H1 (cell line): ENCODE results near the gene IFNE. TPM values are rescaled to one million over a fixed set of nuclear protein-coding genes. Genes with fewer than 3 reads are reported as not detected.

ENCODE experiments used
- EGR1 ChIP-seq: IDR thresholded peaks from 2 replicates; pipeline ENCODE4 v1.6.1; 2011; ENCODE audit warnings: low read depth, low read length, borderline replicate concordance
- HDAC2 ChIP-seq, 2 experiments: fragments of 300-600 bp in 1 of 2; sonication (generic) in 1 of 2; IDR thresholded peaks; 2 replicates each; pipeline ENCODE4 v1.6.1; 2011 to 2012; ENCODE audit warnings: low read depth in 2 of 2, low read length in 2 of 2, mild to moderate bottlenecking in 2 of 2, moderate library complexity in 2 of 2, borderline replicate concordance in 1 of 2, inconsistent platforms in 1 of 2
- JUND ChIP-seq: IDR thresholded peaks from 2 replicates; pipeline ENCODE4 v1.6.1; 2011; ENCODE audit warnings: mild to moderate bottlenecking, improper control_type of control experiment, low read length
- RAD21 ChIP-seq, 2 experiments: IDR thresholded peaks in 1 of 2; conservative IDR thresholded peaks in 1 of 2; 2 replicates each; pipeline ENCODE4 v1.6.1; 2011; ENCODE audit warnings: low read depth in 2 of 2, low read length in 2 of 2, improper control_type of control experiment in 1 of 2, inconsistent platforms in 1 of 2, mild to moderate bottlenecking in 1 of 2, moderate library complexity in 1 of 2
- RNF2 ChIP-seq: fragments of 200-900, 300-1000 bp; sonication (generic); IDR thresholded peaks from 2 replicates; pipeline ENCODE4 v1.7.1; 2016; ENCODE audit warnings: borderline replicate concordance, low read depth, mild to moderate bottlenecking, antibody characterized with exemption, low read length; ENCODE audit not compliant: poor library complexity, severe bottlenecking; ENCODE audit errors: missing control alignments
- SP2 ChIP-seq: IDR thresholded peaks from 2 replicates; pipeline ENCODE4 v1.6.1; 2012; ENCODE audit warnings: mild to moderate bottlenecking, low read length, inconsistent platforms
- microRNA counts: library from miRNA; unstranded; fragments of <30 nt; microRNA quantifications from one replicate; lab custom pipeline; 2015
- microRNA-seq, 2 experiments: library from miRNA; unstranded; fragments of <30 nt; microRNA quantifications; one replicate each; pipeline versions ENCODE4 to v1.2.0, GENCODE V29; 2016 to 2020; ENCODE audit warnings: borderline microRNAs expressed in 2 of 2, borderline number of aligned reads in 2 of 2, borderline replicate concordance in 1 of 2
- polyA plus RNA-seq, 7 experiments: library from polyadenylated mRNA; depleted of rRNA in 3 of 7; stranded (reverse) in 5 of 7; unstranded in 2 of 7; fragments of >200 nt in 5 of 7; fragments of 200-250 nt in 2 of 7; gene quantifications; 1 replicate in 5 of 7; 2 replicates in 1 of 7; 4 replicates in 1 of 7; pipeline versions ENCODE4 v1.2.1 to v1.2.3, GENCODE V29; 2011 to 2013; ENCODE audit warnings: missing spikeins in 2 of 7, mixed read lengths in 2 of 7
- small RNA-seq: library from polyadenylated mRNA; stranded (forward); fragments of <200 nt; extraction: miRNeasy Mini kit (QIAGEN cat#:217004); gene quantifications from one replicate; pipeline ENCODE3, GENCODE V24; 2013; ENCODE audit not compliant: insufficient read depth
- total RNA-seq: library from RNA; stranded (reverse); fragmentation: NEBNext Ultra II Directional; extraction: Animal tissue kit (Norgen Biotek cat#: 25700); gene quantifications from 2 replicates; pipeline ENCODE4 v1.2.1, GENCODE V29; 2021

Gene IFNE
- total and polyA plus RNA-seq, 2 of the 8 experiments (the other 6 are each of a cell fraction or from before 2014, with no cell fraction given): 0.08 TPM; not detected in 1

- TF ChIP-seq EGR1: no peak
- no peak for TF ChIP-seq HDAC2 (IDR thresholded peaks at IDR 0.05; ENCODE audit: borderline replicate concordance in 1 of 2, low read depth in 2 of 2, low read length in 2 of 2)
- TF ChIP-seq RAD21 (IDR thresholded peaks at IDR 0.05 in 1 of 2, conservative IDR thresholded peaks at IDR 0.05 in 1 of 2; ENCODE audit: low read depth in 2 of 2, low read length in 2 of 2): no peak
- no peak for TF ChIP-seq RNF2
- no peak for TF ChIP-seq JUND
- TF ChIP-seq SP2: no peak
- TF ChIP-seq, all 59 proteins: peak for 0
These were observed 49.3 kb downstream of the IFNE start (continued) for GRCh38 chr9:21432672-21433425.

MicroRNAs encoded within 50 kb of the gene (microRNA counts, 767-probe panel; counts per million panel counts)
- microRNA hsa-miR-31-5p (lab: Ali Mortazavi, UCI): 879 counts per million, percentile 95 among the panel's probes with 10 or more counts

Small RNA genes lying within 50 kb of the gene (microRNA-seq; reads per million reads assigned to microRNA genes)
- 172 to 490 reads per million in 2 experiments for gene MIR31

Small RNA genes lying within 50 kb of the gene (small RNA-seq; reads per million reads assigned to genes)
- gene MIR31 (2,675 reads per million, percentile 100 among the genes with 10 or more reads in this experiment), gene RF00157 (not detected)

Other genes starting within 250 kb of the IFNE start
- gene IFNA14, start 242.3 kb downstream of the IFNE start, total RNA-seq: not detected in 2 replicates
- gene IFNA14, start 242.3 kb downstream of the IFNE start, polyA plus RNA-seq (2011; rRNA removed): not detected in 2 replicates
- gene IFNA5, start 177.0 kb downstream of the IFNE start, total RNA-seq: not detected in 2 replicates
- not detected in 2 replicates for gene IFNA5, start 177.0 kb downstream of the IFNE start, polyA plus RNA-seq (2011; rRNA removed)
- 14.7 and 15.7 TPM in 2 replicates for gene KLHL9, start 146.9 kb downstream of the IFNE start, total RNA-seq
- 4.2 and 4.9 TPM in 2 replicates for gene KLHL9, start 146.9 kb downstream of the IFNE start, polyA plus RNA-seq (2011; rRNA removed)
- gene IFNA6, start 131.4 kb downstream of the IFNE start, total RNA-seq: not detected in 2 replicates
- gene IFNA6, start 131.4 kb downstream of the IFNE start, polyA plus RNA-seq (2011; rRNA removed): not detected in 2 replicates
- not detected in 2 replicates for gene IFNA13, start 114.3 kb downstream of the IFNE start, total RNA-seq
- gene IFNA13, start 114.3 kb downstream of the IFNE start, polyA plus RNA-seq (2011; rRNA removed): not detected in 2 replicates
- gene IFNA2, start 96.9 kb downstream of the IFNE start, total RNA-seq: not detected in 2 replicates
- not detected in 2 replicates for gene IFNA2, start 96.9 kb downstream of the IFNE start, polyA plus RNA-seq (2011; rRNA removed)
- not detected in 2 replicates for gene IFNA8, start 73.2 kb downstream of the IFNE start, total RNA-seq
- not detected in 2 replicates for gene IFNA8, start 73.2 kb downstream of the IFNE start, polyA plus RNA-seq (2011; rRNA removed)
- not detected in 2 replicates for gene IFNA1, start 41.9 kb downstream of the IFNE start, total RNA-seq
- gene IFNA1, start 41.9 kb downstream of the IFNE start, polyA plus RNA-seq (2011; rRNA removed): not detected in 2 replicates